HEK293 (cell line): ENCODE data around the gene LATS1.

Experiments used
- CTCF ChIA-PET: fragments of 350-600 bp; formaldehyde crosslinking; extraction: SDS; loops from one replicate; lab custom pipeline; 2021; ENCODE audit warnings: antibody characterized with exemption; lab: Yijun Ruan, JAX
- POLR2A ChIA-PET: fragments of 300-600 bp; formaldehyde crosslinking; extraction: SDS; loops from one replicate; lab custom pipeline; 2020; ENCODE audit warnings: antibody characterized with exemption, inconsistent platforms; lab: Yijun Ruan, JAX
- H3K27ac ChIP-seq: fragments of 200-500 bp; sonication (Bioruptor generic); 2 replicates; pipeline ENCODE4 v1.5.1; 2014; ENCODE audit warnings: low read depth, low read length, control low read depth, inconsistent platforms; ENCODE audit errors: extremely low read depth
- H3K36me3 ChIP-seq, 2 experiments: fragments of 200-500 bp in 1 of 2; sonication (Bioruptor generic) in 1 of 2; 1 replicate in 1 of 2; 2 replicates in 1 of 2; pipeline ENCODE4 v1.5.1; 2014 to 2017; ENCODE audit warnings: inconsistent platforms in 2 of 2, low read length in 2 of 2; ENCODE audit not compliant: control insufficient read depth in 2 of 2, insufficient read depth in 1 of 2
- H3K4me1 ChIP-seq: fragments of 200-500 bp; sonication (Bioruptor generic); 2 replicates; pipeline ENCODE4 v1.5.1; 2014; ENCODE audit warnings: mild to moderate bottlenecking, low read length, inconsistent platforms; ENCODE audit not compliant: control insufficient read depth, insufficient read depth
- H3K4me3 ChIP-seq: 2 replicates; pipeline ENCODE4 v1.5.1; 2011; ENCODE audit warnings: low read depth, mild to moderate bottlenecking, control low read depth, low read length, moderate library complexity
- H3K9me3 ChIP-seq: fragments of 200-500 bp; sonication (Bioruptor generic); 2 replicates; pipeline ENCODE4 v1.5.1; 2014; ENCODE audit warnings: low read depth, low read length, inconsistent platforms; ENCODE audit not compliant: control insufficient read depth, insufficient read depth
- GFI1B ChIP-seq: fragments of 450-650 bp; formaldehyde crosslinking; IDR thresholded peaks from 2 replicates; pipeline ENCODE4 v1.5.1; 2016; ENCODE audit warnings: missing biosample characterization, missing genetic modification characterization
- KLF7 ChIP-seq: fragments of 450-650 bp; formaldehyde crosslinking; IDR thresholded peaks from 2 replicates; pipeline ENCODE4 v1.5.1; 2016; ENCODE audit warnings: missing biosample characterization, missing genetic modification characterization, borderline replicate concordance
- ZBTB1 ChIP-seq: fragments of 450-650 bp; formaldehyde crosslinking; IDR thresholded peaks from 2 replicates; pipeline ENCODE4 v1.5.1; 2016; ENCODE audit warnings: missing biosample characterization, missing genetic modification characterization
- ZFHX2 ChIP-seq: fragments of 450-650 bp; formaldehyde crosslinking; conservative IDR thresholded peaks from 2 replicates; pipeline ENCODE4 v1.5.1; 2016; ENCODE audit warnings: missing biosample characterization, missing genetic modification characterization
- ZNF121 ChIP-seq: fragments of 450-650 bp; formaldehyde crosslinking; IDR thresholded peaks from 2 replicates; pipeline ENCODE4 v1.5.1; 2016; ENCODE audit warnings: missing biosample characterization, missing genetic modification characterization
- ZNF133 ChIP-seq: fragments of 450-650 bp; formaldehyde crosslinking; IDR thresholded peaks from 2 replicates; pipeline ENCODE4 v1.5.1; 2016; ENCODE audit warnings: missing biosample characterization, missing genetic modification characterization
- ZNF274 ChIP-seq, 2 experiments: fragments of 200-500 bp in 1 of 2; fragments of 450-650 bp in 1 of 2; sonication (Bioruptor generic) in 1 of 2; formaldehyde crosslinking in 1 of 2; IDR thresholded peaks; 2 replicates each; pipeline versions ENCODE4 v1.5.1 to v1.6.1; 2014 to 2016; ENCODE audit warnings: borderline replicate concordance in 1 of 2, inconsistent platforms in 1 of 2, low read length in 1 of 2, missing biosample characterization in 1 of 2, missing genetic modification characterization in 1 of 2
- ZNF292 ChIP-seq: fragments of 450-650 bp; formaldehyde crosslinking; IDR thresholded peaks from 2 replicates; pipeline ENCODE4 v1.5.1; 2016; ENCODE audit warnings: low read depth, missing biosample characterization, missing genetic modification characterization, borderline replicate concordance
- ZNF302 ChIP-seq: fragments of 450-650 bp; formaldehyde crosslinking; IDR thresholded peaks from 2 replicates; pipeline ENCODE4 v1.5.1; 2016; ENCODE audit warnings: missing biosample characterization, missing genetic modification characterization, low read depth
- ZNF37A ChIP-seq: fragments of 450-650 bp; IDR thresholded peaks from 2 replicates; pipeline ENCODE4 v1.5.1; 2018; ENCODE audit warnings: missing biosample characterization, missing genetic modification characterization
- ZNF488 ChIP-seq: fragments of 450-650 bp; formaldehyde crosslinking; IDR thresholded peaks from 2 replicates; pipeline ENCODE4 v1.5.1; 2016; ENCODE audit warnings: missing biosample characterization, missing genetic modification characterization
- ZNF549 ChIP-seq: fragments of 450-650 bp; IDR thresholded peaks from 2 replicates; pipeline ENCODE4 v1.5.1; 2018; ENCODE audit warnings: missing biosample characterization, missing genetic modification characterization, mild to moderate bottlenecking, inconsistent platforms, moderate library complexity
- ZNF558 ChIP-seq: fragments of 450-650 bp; formaldehyde crosslinking; IDR thresholded peaks from 2 replicates; pipeline ENCODE4 v1.5.1; 2016; ENCODE audit warnings: missing biosample characterization, missing genetic modification characterization
- ZNF560 ChIP-seq: fragments of 450-650 bp; formaldehyde crosslinking; IDR thresholded peaks from 2 replicates; pipeline ENCODE4 v1.5.1; 2017; ENCODE audit warnings: missing biosample characterization, missing genetic modification characterization, borderline replicate concordance
- ZNF585B ChIP-seq: fragments of 450-650 bp; formaldehyde crosslinking; IDR thresholded peaks from 2 replicates; pipeline ENCODE4 v1.5.1; 2016; ENCODE audit warnings: missing biosample characterization, missing genetic modification characterization
- ZNF843 ChIP-seq: fragments of 450-650 bp; formaldehyde crosslinking; IDR thresholded peaks from 2 replicates; pipeline ENCODE4 v1.5.1; 2016; ENCODE audit warnings: missing biosample characterization, missing genetic modification characterization
- ZXDB ChIP-seq: fragments of 450-650 bp; formaldehyde crosslinking; IDR thresholded peaks from 2 replicates; pipeline ENCODE4 v1.5.1; 2016; ENCODE audit warnings: missing biosample characterization, missing genetic modification characterization
- TF ChIP-seq, protein P1 (sequence below): fragments of 450-650 bp; formaldehyde crosslinking; IDR thresholded peaks from 2 replicates; pipeline ENCODE4 v1.5.1; 2016; ENCODE audit warnings: missing biosample characterization, missing genetic modification characterization

Gene LATS1

GRCh38 chr6:149711711-149712110, 6.2 kb downstream of the LATS1 start:
- TF ChIP-seq ZBTB1 = no peak
- TF ChIP-seq ZNF133 (tag by site-specific recombination) = peak; percentile 87
- Histone ChIP-seq H3K27ac (no peak overlapping the region), H3K9me3 (no peaks in the 10 kb centered on the region), H3K36me3 (peaks cover 6 to 9% of the 10 kb centered on the region in 2 experiments; a peak in 2 of 3 replicates), H3K4me3 (no peak overlapping the region), H3K4me1 (peaks cover 2% of the 10 kb centered on the region; the same call in 1 of the 2 replicates)
- CTCF ChIA-PET = no interaction called here
- POLR2A ChIA-PET = no interaction called here

GRCh38 chr6:149701714-149702113, 16.2 kb downstream of the LATS1 start:
- Histone ChIP-seq H3K9me3 (no peaks in the 10 kb centered on the region), H3K27ac (no peak overlapping the region), H3K4me3 (no peak overlapping the region), H3K4me1 (peaks cover 9% of the 10 kb centered on the region; the same call in 1 of the 2 replicates), H3K36me3 (peaks cover 30 to 37% of the 10 kb centered on the region in 2 experiments)
- TF ChIP-seq ZNF560 (tag by site-specific recombination) = no peak
- TF ChIP-seq, protein P1, sequence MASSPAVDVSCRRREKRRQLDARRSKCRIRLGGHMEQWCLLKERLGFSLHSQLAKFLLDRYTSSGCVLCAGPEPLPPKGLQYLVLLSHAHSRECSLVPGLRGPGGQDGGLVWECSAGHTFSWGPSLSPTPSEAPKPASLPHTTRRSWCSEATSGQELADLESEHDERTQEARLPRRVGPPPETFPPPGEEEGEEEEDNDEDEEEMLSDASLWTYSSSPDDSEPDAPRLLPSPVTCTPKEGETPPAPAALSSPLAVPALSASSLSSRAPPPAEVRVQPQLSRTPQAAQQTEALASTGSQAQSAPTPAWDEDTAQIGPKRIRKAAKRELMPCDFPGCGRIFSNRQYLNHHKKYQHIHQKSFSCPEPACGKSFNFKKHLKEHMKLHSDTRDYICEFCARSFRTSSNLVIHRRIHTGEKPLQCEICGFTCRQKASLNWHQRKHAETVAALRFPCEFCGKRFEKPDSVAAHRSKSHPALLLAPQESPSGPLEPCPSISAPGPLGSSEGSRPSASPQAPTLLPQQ = no peak
- no peak for TF ChIP-seq ZNF549 (tag by site-specific recombination)
- TF ChIP-seq ZNF558 (tag by site-specific recombination) = 0 out of 2 replicates have a peak, but pooled peaks have one; percentile 51
- CTCF ChIA-PET = interaction anchor here (1.0 kb wide), 1 partner anchor 156 kb away, joined by 3 read pairs; the partner anchor contains the start of gene PPIL4
- POLR2A ChIA-PET = no interaction called here

- CTCF ChIA-PET = interaction anchor here (0.6 to 1.5 kb wide), 15 partner anchors 10 to 588 kb away, joined by 3 to 7 read pairs (median 3); partner anchors contain the start of gene LATS1
- H3K4me1 ChIP-seq = no peaks in the 10 kb centered on the region
- POLR2A ChIA-PET = interaction anchor here (0.7 kb wide), 1 partner anchor 1517 kb away, joined by 8 read pairs; no protein-coding TSS in a partner anchor
- no peak overlapping the region for H3K4me3 ChIP-seq
- H3K36me3 ChIP-seq = peaks cover 47 to 49% of the 10 kb centered on the region in 2 experiments
- no peaks in the 10 kb centered on the region for H3K9me3 ChIP-seq
- TF ChIP-seq ZNF274 (IDR thresholded peaks at IDR 0.05; ENCODE audit: low read length) (no peak), ZNF274 (tag by site-specific recombination; IDR thresholded peaks at IDR 0.05; ENCODE audit: borderline replicate concordance) (no peak), GFI1B (no peak), ZXDB (tag by site-specific recombination) (no peak), ZNF302 (tag by site-specific recombination) (no peak), ZNF37A (no peak), ZFHX2 (no peak), ZNF843 (tag by site-specific recombination) (no peak), KLF7 (tag by site-specific recombination) (no peak), ZNF585B (tag by site-specific recombination) (no peak), ZNF292 (tag by site-specific recombination) (no peak)
- H3K27ac ChIP-seq = no peak overlapping the region
These were observed 18.8 kb downstream of the LATS1 start for GRCh38 chr6:149699150-149699549.

- POLR2A ChIA-PET = interaction anchor here (0.7 kb wide), 1 partner anchor 1516 kb away, joined by 8 read pairs; no protein-coding TSS in a partner anchor
- Histone ChIP-seq H3K9me3 (no peaks in the 10 kb centered on the region), H3K27ac (no peak overlapping the region), H3K4me1 (no peaks in the 10 kb centered on the region)
- CTCF ChIA-PET = interaction anchor here (0.6 to 1.2 kb wide), 3 partner anchors 21 to 354 kb away, joined by 4 to 5 read pairs (median 4); no protein-coding TSS in a partner anchor
- TF ChIP-seq ZNF488 (tag by site-specific recombination) (no peak), ZNF121 (tag by site-specific recombination) (peak; percentile 95)
- TF ChIP-seq, all 188 proteins: peak for 1
- peaks cover 54 to 55% of the 10 kb centered on the region in 2 experiments for H3K36me3 ChIP-seq
- no peak overlapping the region for H3K4me3 ChIP-seq
These were observed 19.7 kb downstream of the LATS1 start for GRCh38 chr6:149698175-149698574.
